NCI-H446 (cell line): ENCODE data around the gene LYPD6.

Source experiments
- DNase-seq, 2 experiments: peaks; one replicate each; lab custom pipeline; 2025; lab: John Stamatoyannopoulos, UW

LYPD6 gene

DNA sequence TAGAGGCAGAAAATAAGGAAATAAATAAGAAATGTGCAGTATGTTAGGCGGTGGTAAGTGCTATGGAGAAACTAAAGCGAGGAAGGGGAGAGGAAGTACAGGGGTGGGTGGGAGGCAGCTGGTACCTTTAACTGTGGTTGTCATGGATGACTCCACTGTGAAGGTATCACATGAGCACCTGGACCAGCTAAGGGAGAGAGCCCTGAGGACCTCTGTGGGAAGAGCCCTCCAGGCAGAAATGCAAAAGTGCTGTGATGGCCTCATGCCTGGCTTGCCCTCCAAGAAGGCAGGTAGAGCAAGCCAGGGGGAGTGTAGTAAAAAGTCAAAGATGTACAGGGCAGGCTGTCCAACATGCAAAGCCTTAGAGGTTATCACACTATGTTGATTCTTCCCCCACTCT is 17.9 kb downstream of the LYPD6 start:
- DNase-seq: no peak

DNA sequence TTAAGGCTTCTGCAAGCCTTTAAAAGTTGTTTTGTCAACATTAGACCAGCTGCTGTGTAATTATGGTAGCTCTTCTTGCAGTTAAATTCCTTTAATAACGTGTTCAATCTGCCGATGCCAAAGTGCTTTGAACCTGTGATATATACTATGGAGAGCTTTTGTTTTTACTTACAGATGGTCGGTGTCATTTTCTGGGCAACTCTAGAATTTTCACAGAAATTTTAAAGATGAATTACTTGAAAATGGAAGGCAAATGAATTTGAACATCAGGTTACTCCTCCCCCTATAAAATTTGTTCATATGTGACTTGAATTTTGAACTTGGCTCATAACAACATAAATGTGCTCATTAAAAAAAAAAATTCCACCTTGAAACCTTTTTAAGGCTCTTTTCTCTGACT is 23.0 kb downstream of the LYPD6 start:
- DNase-seq: peak in 1 of 2 experiments; percentile 13

DNA sequence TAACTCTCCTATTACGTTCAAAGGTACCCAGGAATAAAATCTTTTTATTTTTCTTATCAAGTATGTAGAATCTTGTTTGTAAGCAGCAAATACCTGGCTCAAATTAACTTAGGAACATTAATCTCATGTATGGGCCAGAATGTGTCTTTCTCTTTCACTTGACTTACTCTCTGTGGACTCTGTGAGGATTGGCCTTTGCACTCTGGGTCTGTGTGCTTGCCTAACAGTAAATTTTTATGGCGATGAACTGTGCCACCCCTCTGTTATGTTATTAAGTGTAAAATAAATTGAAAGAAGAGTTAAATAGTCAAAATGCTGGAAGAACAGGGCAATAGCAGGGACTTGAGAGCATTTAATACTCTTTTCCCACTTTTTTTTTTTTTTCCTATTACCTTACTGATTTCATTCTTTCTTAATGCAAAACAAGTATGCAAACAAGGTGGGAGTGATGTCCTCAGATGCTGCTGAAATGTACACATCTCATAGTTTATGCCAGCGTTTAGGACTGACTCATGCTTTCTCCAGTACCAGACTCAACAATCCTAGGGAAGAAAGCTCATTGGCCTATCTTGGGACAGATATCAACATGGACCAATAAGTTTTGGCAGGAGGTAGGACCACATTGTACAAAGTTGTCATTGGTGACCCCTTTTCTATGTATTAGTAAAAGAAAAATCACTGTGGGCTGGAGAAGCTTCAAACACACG is 25.5 kb downstream of the LYPD6 start:
- DNase-seq: no peak

DNA sequence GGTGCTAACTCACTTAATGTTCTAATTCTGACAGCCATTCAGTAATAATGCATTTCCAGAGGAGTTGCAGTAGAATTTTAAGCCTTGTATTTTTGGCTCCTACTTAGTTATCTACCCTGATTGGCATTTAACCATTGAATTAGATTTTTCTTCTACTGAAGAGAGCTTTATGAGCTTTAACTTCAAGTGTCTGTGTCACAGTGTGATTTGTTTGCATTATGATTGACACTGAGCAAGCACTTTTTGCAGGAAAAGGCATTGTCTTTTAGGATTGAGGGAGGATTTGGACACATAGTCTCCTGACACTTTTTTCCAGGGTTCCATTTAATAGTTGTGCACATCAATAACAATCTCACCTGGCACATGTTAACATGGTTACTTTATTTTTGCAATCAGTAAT is 26.7 kb downstream of the LYPD6 start:
- DNase-seq: no peak

DNA sequence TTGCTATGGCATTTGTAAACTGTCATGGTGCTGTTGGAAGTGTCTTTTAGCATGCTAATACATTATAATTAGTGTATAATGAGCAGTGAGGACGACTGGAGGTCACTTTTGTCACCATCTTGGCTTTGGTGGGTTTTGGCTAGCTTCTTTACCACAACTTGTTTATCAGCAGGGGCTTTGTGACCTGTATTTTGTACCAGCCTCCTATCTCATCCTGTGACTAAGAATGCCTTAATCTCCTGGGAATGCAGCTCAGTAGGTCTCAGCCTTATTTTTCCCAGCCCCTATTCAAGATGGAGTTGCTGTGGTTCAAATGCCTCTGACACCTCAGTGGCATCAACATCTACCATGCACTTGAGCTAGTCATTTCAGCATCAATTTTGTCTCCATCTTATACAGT is 29.7 kb downstream of the LYPD6 start:
- DNase-seq: no peak

DNA sequence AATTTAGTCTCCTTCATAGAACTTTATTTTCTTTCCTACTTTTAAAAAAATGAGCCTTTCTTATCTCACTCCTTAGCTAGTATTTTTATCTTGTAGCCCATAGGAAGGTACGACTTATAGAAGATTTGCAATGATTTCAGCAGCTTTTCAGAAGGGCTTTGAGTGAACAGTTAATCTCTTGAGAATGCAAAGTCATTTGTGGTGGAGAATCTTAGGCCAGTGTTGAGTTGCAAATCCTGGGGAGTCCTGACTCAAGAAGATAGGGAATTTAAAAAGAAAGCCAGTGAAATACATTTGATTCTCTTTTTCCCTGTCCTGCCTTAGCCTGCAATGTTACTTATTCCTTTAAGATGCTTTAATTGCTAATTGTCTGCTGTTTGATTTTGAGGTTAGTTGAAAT is 33.6 kb downstream of the LYPD6 start:
- DNase-seq: no peak

DNA sequence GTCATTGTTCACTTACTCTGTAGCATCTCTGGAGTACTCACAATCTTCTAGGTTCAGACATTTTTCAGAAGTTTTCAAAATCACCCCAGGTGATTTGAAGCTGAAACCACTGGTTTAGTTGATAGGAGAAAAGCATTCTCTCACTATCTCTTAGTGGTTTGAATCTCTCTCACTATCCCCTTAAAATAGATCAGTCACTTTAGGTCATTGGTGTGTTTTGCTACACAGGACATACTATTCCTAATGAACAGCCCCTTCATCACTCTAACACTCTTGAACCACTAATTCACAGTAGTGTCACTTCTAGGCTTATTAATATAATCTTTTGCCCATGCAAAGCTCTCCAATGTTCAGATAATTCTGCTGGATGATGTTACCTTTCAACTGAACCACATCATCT is 34.5 kb downstream of the LYPD6 start:
- no peak for DNase-seq

DNA sequence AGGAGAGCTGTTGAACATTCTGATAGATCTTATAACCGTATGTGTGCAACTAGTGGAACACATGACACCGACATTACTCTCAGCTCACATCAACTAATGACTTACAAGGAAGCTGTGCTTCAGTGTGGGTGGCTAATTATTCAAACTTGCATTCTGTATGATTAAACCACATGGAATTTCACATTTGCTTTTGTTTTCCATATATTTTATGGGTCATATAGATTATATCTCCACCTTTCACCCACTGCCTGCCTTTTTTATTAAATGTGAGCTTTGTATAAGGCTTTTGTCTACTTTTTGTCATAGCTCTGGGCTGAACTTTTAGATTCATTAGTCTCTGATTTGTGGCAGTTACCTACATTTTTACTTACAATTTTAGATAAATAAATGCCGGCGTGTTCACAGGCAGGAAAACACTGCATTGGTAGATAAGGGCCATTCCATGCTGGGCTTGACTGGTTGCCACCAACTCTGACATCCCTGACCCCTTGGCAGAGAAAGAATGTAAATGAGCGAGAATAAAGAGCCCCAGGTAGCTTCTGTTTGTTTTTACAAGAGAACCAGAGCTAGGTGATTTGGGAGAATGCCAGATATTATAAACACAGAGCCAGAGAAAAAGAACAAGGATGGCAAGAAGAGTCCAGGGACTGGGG is 35.7 kb downstream of the LYPD6 start:
- DNase-seq: no peak

DNA sequence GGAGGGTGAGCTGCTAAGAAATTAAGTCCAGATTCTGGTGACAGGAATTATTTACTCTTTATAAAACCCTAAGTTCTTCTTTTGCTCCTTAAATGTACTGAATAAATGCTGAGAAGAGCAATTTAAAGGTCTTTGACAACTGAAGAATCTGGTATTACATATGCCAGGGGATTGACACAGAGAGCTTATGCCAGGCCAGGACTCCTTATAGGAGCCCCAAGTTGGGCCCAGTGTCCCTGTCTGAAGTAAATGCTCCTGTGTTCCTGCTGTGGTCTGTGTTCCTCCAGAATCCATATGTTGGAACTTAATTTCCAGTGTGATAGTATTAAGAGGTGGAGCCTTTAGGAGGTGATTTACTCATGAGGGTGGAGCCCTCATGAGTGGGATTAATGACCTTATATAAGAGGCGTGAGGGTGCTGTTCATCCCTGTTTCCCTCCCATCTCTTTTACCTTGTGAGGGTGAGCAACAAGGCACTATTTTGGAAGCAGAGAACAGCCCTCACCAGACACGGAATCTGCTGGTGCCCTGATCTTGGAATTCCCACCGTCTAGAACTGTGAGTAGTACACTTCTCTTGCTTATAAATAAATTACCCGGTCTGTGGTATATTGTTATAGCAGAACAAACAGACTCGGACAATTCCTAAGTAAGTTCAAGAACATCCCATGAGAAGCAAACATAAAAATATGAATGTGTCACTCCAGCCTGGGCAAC is 39.8 kb downstream of the LYPD6 start:
- no peak for DNase-seq

DNA sequence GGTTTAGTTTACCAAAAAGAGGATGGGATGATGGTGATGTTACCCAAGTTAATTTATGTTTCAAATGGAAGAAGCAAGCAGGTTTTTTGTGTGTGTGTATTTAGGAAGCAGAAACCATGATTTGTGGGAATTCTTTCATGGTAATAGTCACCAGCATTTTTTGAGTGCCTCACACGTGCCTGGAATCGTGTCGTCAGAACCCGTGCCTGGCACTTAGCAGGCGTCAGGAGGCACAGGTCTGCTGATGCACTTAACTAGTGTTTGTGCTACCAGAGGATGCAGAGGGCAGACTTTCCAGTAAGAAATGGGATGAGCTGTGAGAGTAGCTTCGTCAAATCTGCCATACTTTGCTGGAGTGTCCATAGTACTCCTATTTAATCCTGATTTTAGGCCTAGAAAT is 41.1 kb downstream of the LYPD6 start:
- no peak for DNase-seq

DNA sequence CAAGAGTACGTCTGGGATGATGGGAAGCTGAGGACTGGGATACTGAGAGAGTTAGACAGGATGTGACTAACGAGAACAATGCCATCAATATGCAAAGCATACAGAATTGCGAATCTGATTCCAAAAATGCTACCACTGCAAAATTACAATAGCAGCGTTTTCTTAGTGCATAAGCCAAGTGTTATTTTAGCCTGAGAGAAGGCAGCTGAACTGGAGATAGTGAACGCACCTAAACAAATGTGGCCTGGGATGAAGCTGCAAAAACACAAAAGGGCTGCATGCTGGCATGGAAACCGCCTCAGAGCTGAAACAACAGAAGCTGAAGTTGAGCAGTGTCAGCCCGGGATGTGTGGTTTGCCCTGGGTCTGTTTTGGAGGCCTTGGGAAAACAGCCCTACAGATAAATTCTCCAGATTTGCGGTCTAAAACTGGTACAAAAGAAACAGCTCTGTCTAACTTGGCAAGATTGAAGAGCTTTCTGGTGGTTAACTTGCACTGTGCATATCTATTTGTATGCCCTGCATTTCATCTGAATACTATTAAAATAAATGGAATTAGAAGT is 45.5 kb downstream of the LYPD6 start:
- DNase-seq: no peak

DNA sequence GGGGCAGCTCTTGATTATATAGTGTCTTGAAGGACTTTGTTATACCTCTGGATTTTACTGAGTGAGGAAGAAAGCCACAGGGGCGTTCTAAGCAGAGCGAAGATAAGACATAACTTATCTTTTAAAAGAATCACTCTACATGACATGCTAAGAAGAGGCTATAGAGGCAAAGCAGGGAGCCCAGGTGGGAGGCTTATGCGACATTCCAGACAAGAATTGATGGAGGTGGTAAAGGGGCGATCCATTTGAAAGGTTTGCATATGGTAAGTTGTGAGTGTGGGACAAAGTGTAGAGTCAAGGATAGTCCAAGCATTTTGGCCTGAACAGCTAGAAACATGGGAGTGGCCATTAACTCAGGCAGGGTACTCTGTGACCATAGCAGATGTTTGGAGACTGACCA is 49.8 kb downstream of the LYPD6 start:
- DNase-seq: no peak

DNA sequence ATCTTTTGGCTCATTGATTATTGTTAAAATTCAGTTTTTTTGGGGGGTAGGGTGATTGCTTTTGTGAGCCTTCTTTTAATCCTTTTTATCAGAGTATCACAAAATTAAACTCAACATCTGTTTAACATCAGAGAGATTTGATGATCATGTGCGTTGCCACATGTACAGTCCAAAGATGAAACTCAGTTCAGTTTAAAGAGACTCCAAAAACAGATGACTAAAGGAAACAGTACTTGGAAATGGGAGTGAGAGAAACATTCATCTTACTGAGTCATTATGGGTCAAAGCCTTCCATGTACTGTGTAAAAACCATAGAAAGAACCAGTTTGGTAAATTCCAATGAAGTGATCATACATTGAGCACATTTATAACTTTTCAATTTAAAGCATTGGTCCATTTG is 53.0 kb downstream of the LYPD6 start:
- DNase-seq: no peak

DNA sequence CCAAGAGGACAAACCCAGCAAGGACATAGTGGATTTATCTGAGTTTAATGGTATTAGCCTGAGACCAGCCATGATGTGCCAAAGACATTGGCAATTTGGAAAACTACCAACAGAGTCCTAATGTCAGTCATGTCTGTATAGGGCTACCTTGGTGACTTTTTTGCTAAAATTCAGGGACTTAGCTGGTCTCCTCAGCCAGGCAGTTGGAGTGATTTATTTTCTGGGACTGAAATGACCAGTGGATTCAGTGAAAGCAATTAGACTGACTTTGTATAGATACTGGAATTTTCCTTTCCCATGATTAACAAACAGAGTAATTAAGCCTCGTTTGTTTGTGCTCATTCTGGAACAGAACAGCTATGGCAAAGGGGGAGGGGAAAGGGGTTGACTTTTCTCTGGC is 55.0 kb downstream of the LYPD6 start:
- no peak for DNase-seq

DNA sequence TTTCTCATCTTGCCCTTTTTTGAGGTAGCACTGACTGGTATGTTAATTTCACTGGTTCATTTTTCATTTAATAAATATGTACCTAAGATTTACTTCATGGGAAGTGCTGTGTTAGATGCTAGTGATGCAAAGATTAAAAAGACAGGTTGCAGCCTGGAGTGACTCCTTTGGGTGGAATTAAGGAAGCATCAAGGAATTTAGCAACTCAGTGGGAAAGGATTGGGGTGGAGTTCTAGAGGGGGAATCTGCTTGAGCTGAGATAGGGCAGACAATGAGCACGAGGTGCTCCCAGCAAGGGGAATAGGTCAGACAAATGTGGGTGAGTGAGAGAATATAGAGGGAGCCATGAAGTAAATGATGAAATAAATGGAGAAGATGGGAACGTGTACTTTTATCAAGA is 57.0 kb downstream of the LYPD6 start:
- no peak for DNase-seq

DNA sequence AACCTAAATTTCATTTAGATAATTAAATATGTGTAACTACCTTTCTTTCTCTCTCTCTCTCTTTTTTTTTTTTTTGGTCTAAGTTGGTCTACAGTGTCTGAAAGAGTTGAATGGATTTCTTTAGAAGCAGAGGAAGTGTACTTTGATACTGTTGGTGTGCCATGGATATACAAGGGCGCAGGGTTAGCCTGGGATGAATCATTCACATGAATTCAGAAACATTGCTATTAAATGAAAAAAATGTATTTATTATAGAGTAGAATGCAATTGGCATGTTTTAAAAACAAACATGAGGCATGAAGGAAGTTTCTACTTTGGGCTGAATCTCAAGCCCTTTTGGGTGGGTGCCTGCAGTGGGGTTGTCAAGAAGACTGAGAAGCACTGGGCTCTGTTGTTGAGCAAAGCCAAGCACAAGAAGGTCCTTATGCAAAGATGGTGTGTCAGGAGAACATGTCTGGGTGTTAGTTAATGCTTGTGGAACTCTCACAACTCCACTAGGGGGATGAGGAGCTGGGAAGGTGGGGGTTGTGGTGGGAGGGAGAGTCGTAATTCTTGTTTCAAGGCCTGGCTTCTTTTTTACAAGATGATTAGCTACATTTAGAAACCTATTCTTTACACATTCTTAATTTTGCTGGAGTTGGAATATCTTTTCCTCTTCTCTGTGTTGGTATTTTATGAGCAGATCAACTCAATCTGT is 57.9 kb downstream of the LYPD6 start:
- no peak for DNase-seq

DNA sequence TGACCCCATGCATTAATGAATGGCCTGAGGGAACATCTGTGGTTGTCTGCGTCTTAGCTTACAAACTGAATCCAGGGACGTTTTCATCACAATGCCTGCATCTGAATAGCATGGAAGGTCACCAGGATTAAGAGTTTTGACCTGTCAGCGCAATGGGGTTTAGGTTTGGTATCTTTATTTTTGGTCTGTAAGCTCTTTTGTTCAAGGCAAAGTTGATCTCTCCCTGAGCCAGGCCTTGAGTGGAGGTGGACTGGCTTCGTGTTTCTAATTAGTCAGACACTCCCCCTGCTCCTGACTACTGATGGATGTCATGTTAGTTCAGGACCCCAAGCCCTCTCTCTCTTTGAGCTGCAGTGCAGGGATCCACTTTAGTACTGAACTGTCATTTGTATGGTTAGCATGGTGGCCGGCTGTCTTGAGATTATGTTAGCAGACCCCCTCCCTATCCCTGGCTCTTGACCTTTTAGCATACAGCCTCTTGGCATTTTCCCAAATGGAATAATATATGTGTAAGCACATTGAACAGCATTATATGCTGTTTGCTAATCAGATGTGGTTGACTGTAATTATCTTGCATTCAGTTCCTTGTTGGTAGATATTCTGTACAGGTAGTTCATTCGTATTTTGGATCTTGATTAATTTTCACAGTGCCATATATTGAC is 59.2 kb downstream of the LYPD6 start:
- DNase-seq: no peak

DNA sequence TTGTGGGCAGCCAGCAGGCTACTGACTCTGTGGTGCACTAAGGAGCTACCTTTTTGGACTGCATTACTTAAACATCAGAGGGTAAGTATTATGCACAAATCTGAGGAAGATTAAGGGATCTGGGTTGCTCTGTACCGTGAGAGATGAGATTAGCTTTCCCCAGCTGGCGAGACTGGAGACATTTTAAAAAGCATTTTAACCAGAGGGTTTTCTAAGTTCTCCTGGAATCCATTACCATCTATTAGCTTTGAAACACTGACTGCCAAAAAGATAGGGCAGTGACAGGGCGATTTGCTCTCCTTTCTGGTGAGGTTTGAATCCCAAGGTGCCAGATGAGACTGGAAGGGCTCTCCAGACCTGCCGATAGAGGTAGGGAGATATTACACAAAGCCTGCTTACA is 63.2 kb downstream of the LYPD6 start:
- DNase-seq: no peak

DNA sequence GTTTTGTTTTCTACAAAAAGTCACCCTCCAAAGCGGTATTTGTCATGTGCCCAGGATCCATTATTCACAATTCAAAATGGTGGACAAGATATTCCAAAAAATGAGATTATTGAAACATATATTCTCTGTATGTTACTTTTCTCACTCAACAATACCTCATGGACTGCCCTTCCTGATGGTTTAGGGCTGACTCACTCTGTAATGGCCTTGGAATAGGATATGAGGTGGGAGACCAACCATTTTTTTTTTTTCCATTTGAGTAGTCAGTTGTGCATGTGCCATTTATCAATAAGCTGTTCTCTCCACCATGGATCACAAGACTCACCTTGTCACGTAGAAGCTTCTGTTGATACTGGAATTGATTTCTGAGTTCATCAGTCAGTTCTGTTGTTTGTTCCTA is 64.5 kb downstream of the LYPD6 start:
- no peak for DNase-seq

DNA sequence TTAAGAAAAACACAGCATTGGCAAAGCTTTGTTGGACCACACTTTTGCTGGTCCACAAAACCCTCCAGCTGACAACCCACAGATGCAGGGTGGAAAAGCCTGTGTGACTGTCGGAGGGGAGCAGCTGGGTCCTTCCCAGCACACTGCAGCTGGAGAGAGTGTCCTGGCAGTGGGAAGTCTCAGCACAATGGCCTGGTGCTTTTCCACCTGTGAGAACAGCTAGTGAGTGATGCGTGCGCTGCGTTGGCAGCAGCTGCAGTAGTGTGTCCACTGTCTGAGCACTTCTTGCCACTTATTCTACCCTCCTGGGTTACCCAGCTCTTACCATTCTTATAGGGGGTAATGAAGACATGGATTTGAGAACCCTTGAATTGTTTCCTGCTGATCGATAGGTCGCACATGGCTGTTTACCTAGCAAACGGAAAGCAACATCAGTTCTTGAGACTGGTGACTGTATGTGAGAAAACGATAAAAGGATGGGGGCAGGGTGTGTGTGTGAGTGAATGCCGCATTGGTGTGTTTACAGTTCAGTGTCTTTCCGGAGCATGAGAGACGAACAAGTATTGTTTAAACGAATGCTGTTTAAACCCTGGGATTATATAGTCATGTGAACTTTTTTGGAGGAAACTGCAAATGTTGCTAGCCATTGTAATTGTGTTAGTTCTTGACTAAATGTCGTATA is 69.7 kb downstream of the LYPD6 start:
- no peak for DNase-seq

DNA sequence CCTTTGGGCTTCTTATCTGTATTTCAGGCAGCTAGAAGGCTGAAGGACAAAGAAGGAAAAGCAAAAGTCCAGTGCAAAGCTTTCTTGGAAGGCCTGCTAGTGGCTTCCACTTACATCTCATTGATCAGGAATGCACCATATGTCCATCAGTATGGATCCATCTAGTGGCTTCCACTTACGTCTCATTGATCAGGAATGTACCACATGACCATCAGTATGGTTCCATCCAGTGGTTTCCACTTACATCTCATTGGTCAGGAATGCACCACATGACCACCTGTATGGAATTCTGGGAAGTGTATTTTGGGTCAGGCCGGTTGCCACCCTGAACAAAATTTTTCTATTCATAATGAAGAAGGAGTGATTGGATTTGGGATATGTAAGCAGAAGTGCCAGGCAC is 70.6 kb downstream of the LYPD6 start:
- DNase-seq: no peak
